Fibroblast of villous mesenchyme (primary cell): Measurements from ENCODE around the gene TMEM108. TPM values are rescaled to one million over a fixed set of nuclear protein-coding genes. Genes with fewer than 3 reads are reported as not detected.

ENCODE experiments used
- DNase-seq: peaks from one replicate; pipeline ENCODE4 v3.0.0-alpha.2; 2010; ENCODE audit warnings: low read depth
- H3K4me3 ChIP-seq: 2 replicates; pipeline ENCODE4 v1.5.1; 2011; ENCODE audit warnings: low read depth, mild to moderate bottlenecking, low read length
- CTCF ChIP-seq: IDR thresholded peaks from 2 replicates; pipeline ENCODE4 v1.5.1; 2012; ENCODE audit warnings: low read depth, mild to moderate bottlenecking, low read length; ENCODE audit not compliant: insufficient read depth
- total RNA-seq: library from RNA; depleted of rRNA; stranded (reverse); fragments of >200 nt; gene quantifications from 2 replicates; pipeline ENCODE4 v1.2.3, GENCODE V29; 2012

Gene TMEM108
- total RNA-seq, 1 donor: under 0.01 TPM

GRCh38 chr3:133113526-133113925 lies 75.3 kb downstream of the TMEM108 start:
- TF ChIP-seq CTCF: no peak
- no peak overlapping the region for H3K4me3 ChIP-seq
- DNase-seq: no peak

GRCh38 chr3:133113927-133114597 lies 75.9 kb downstream of the TMEM108 start:
- no peak for TF ChIP-seq CTCF
- no peak overlapping the region for H3K4me3 ChIP-seq
- DNase-seq: no peak

GRCh38 chr3:133115176-133115575 lies 77.0 kb downstream of the TMEM108 start:
- no peak overlapping the region for H3K4me3 ChIP-seq
- no peak for DNase-seq
- no peak for TF ChIP-seq CTCF

GRCh38 chr3:133117342-133117741 lies 79.2 kb downstream of the TMEM108 start:
- no peak for DNase-seq
- no peak overlapping the region for H3K4me3 ChIP-seq
- TF ChIP-seq CTCF: no peak

- no peak for DNase-seq
- no peak for TF ChIP-seq CTCF
- no peak overlapping the region for H3K4me3 ChIP-seq
Observed at GRCh38 chr3:133119176-133119575, 81.0 kb downstream of the TMEM108 start.

GRCh38 chr3:133121450-133121849 lies 83.3 kb downstream of the TMEM108 start:
- H3K4me3 ChIP-seq: no peak overlapping the region
- DNase-seq: no peak
- no peak for TF ChIP-seq CTCF

GRCh38 chr3:133123636-133124035 lies 85.4 kb downstream of the TMEM108 start:
- TF ChIP-seq CTCF: no peak
- DNase-seq: no peak
- no peak overlapping the region for H3K4me3 ChIP-seq
